ENCODE results near the gene FBXL3. TPM values are rescaled to one million over a fixed set of nuclear protein-coding genes. Genes with fewer than 3 reads are reported as not detected.
"Not testable (repeated sequence)": the region's sequence is repeated elsewhere in the genome, so short reads cannot be mapped to it uniquely, and the experiment has no call there.

FBXL3 gene
- total and polyA plus RNA-seq, 7 donors = 12.5 to 41.3 (median 24.9) TPM

- 56 to 84% (median 75%) methylated on average over 2 of the region's 2 CpGs for WGBS, 3 donors
- H3K36me3 ChIP-seq (ENCODE audit: insufficient read depth in 1 of 2, low read depth in 1 of 2) = peaks cover 15 to 85% of the 10 kb centered on the region in 2 donors
- DNase-seq (no peak), ATAC-seq (peak in 2 of 4 donors; percentile 54 to 70)
- no peak overlapping the region for H3K27ac ChIP-seq
- no peaks in the 10 kb centered on the region for H3K9me3 ChIP-seq
- H3K27me3 ChIP-seq (ENCODE audit: insufficient read depth in 3 of 3, low read length in 2 of 3) = no peaks in the 10 kb centered on the region
- intact Hi-C loops (cut with DNase I) = no loop called here
- peaks cover 28% of the 10 kb centered on the region for H3K4me1 ChIP-seq
- H3K4me3 ChIP-seq = no peak overlapping the region
- no peak for TF ChIP-seq CTCF (IDR thresholded peaks at IDR 0.05)
These were observed 11.9 kb downstream of the FBXL3 start for GRCh38 chr13:77014906-77015685.

GRCh38 chr13:77013853-77014542 is 13.0 kb downstream of the FBXL3 start:
- no peaks in the 10 kb centered on the region for H3K27me3 ChIP-seq (ENCODE audit: insufficient read depth in 3 of 3, low read length in 2 of 3)
- no peak for DNase-seq
- no peak for ATAC-seq
- H3K27ac ChIP-seq = no peak overlapping the region
- H3K4me1 ChIP-seq = peaks cover 19% of the 10 kb centered on the region
- peaks cover 15 to 94% of the 10 kb centered on the region in 2 donors for H3K36me3 ChIP-seq (ENCODE audit: insufficient read depth in 1 of 2, low read depth in 1 of 2)
- WGBS, 3 donors = 72 to 79% (median 78%) methylated on average over 2 of the region's 2 CpGs
- no peak overlapping the region for H3K4me3 ChIP-seq
- TF ChIP-seq CTCF (IDR thresholded peaks at IDR 0.05) = no peak
- intact Hi-C loops (cut with DNase I) = no loop called here
- no peaks in the 10 kb centered on the region for H3K9me3 ChIP-seq

- WGBS, 3 donors = 90 to 98% (median 97%) methylated on average over 5 of the region's 5 CpGs
- H3K27me3 ChIP-seq (ENCODE audit: insufficient read depth in 3 of 3, low read length in 2 of 3); ATAC-seq; intact Hi-C loops (cut with DNase I); DNase-seq; H3K4me1 ChIP-seq; H3K27ac ChIP-seq; H3K4me3 ChIP-seq; H3K9me3 ChIP-seq: not testable (repeated sequence)
- peaks cover 15 to 86% of the 10 kb centered on the region in 2 donors for H3K36me3 ChIP-seq (ENCODE audit: insufficient read depth in 1 of 2, low read depth in 1 of 2)
These were observed 17.2 kb downstream of the FBXL3 start for GRCh38 chr13:77009719-77010118.

- 91 to 98% (median 98%) methylated on average over 2 of the region's 2 CpGs for WGBS, 3 donors
- H3K4me3 ChIP-seq = no peak overlapping the region
- H3K27ac ChIP-seq = no peak overlapping the region
- peaks cover 9% of the 10 kb centered on the region for H3K4me1 ChIP-seq
- H3K27me3 ChIP-seq (ENCODE audit: insufficient read depth in 3 of 3, low read length in 2 of 3) = no peaks in the 10 kb centered on the region
- H3K9me3 ChIP-seq = no peaks in the 10 kb centered on the region
- intact Hi-C loops (cut with DNase I) = no loop called here
- ATAC-seq = peak in 1 of 4 donors; percentile 65
- no peak for DNase-seq
- H3K36me3 ChIP-seq (ENCODE audit: insufficient read depth in 1 of 2, low read depth in 1 of 2) = peaks cover 13 to 81% of the 10 kb centered on the region in 2 donors
- no peak for TF ChIP-seq CTCF (IDR thresholded peaks at IDR 0.05)
These were observed 17.9 kb downstream of the FBXL3 start for GRCh38 chr13:77009011-77009410.

- DNase-seq; H3K4me1 ChIP-seq; intact Hi-C loops (cut with DNase I); H3K27me3 ChIP-seq (ENCODE audit: insufficient read depth in 3 of 3, low read length in 2 of 3); H3K27ac ChIP-seq; H3K9me3 ChIP-seq; H3K4me3 ChIP-seq: not testable (repeated sequence)
- WGBS, 3 donors = 92 to 99% (median 95%) methylated on average over 4 of the region's 4 CpGs
- H3K36me3 ChIP-seq (ENCODE audit: insufficient read depth in 1 of 2, low read depth in 1 of 2) = peaks cover 6 to 81% of the 10 kb centered on the region in 2 donors
- ATAC-seq = peak in 1 of 4 donors; percentile 59
These were observed 18.6 kb downstream of the FBXL3 start for GRCh38 chr13:77008337-77008736.
